Kidney (tissue), 14 donors: ENCODE data around the gene OGFRL1. TPM values are rescaled to one million over a fixed set of nuclear protein-coding genes. Genes with fewer than 3 reads are reported as not detected.

Experiments
- DNase-seq, 5 donors: peaks; one replicate each; pipeline ENCODE4 v3.0.0-alpha.2; 2013 to 2020
- FAIRE-seq: peaks from 2 replicates; lab custom pipeline; 2012; peaks lifted over from hg19 to GRCh38; lab: Jason Lieb, UNC
- H3K27ac ChIP-seq, 2 donors: one replicate each; pipeline ENCODE4 v1.7.0; 2013; ENCODE audit warnings: low read depth in 2 of 2, low read length in 2 of 2, inconsistent platforms in 1 of 2
- H3K27me3 ChIP-seq: one replicate; pipeline ENCODE4 v1.7.1; 2013; ENCODE audit warnings: low read length, inconsistent platforms; ENCODE audit not compliant: control insufficient read depth, insufficient read depth
- H3K36me3 ChIP-seq, 3 donors: one replicate each; pipeline versions ENCODE4 v1.7.0 to v1.7.1; 2013; ENCODE audit warnings: low read length in 3 of 3, control low read depth in 1 of 3, inconsistent platforms in 1 of 3; ENCODE audit not compliant: insufficient read depth in 3 of 3, control insufficient read depth in 2 of 3
- H3K4me1 ChIP-seq, 3 donors: one replicate each; pipeline versions ENCODE4 v1.7.0 to v1.7.1; 2013; ENCODE audit warnings: low read length in 3 of 3, inconsistent platforms in 1 of 3, low read depth in 1 of 3; ENCODE audit not compliant: control insufficient read depth in 2 of 3, insufficient read depth in 2 of 3
- H3K4me3 ChIP-seq, 3 donors: one replicate each; pipeline versions ENCODE4 v1.7.0 to v1.8.1; 2013; ENCODE audit warnings: low read length in 3 of 3, control low read depth in 1 of 3, inconsistent platforms in 1 of 3
- H3K9ac ChIP-seq, 3 donors: one replicate each; pipeline versions ENCODE4 v1.7.0 to v1.7.1; 2013; ENCODE audit warnings: low read length in 3 of 3, control low read depth in 1 of 3, inconsistent platforms in 1 of 3
- H3K9me3 ChIP-seq, 3 donors: one replicate each; pipeline versions ENCODE4 v1.7.0 to v1.7.1; 2013; ENCODE audit warnings: low read length in 3 of 3, control low read depth in 1 of 3, inconsistent platforms in 1 of 3; ENCODE audit not compliant: control insufficient read depth in 2 of 3, insufficient read depth in 1 of 3
- CTCF ChIP-seq: IDR thresholded peaks from 3 replicates; pipeline ENCODE4 v1.5.1; 2012; ENCODE audit warnings: mild to moderate bottlenecking, moderate library complexity, borderline replicate concordance; ENCODE audit not compliant: insufficient read depth; ENCODE audit errors: extremely low read depth
- intact Hi-C: fragments of 100-400 bp; cut with DNase I; formaldehyde crosslinking; loops from one replicate; pipeline ENCODE4 v1.11.1; 2022
- polyA plus RNA-seq: library from polyadenylated mRNA; stranded (reverse); fragments of 350-450 nt; fragmentation: Illumina TruSeq; extraction: RNeasy Lipid Tissue Mini Kit (QIAGEN cat#74804); gene quantifications from one replicate; pipeline ENCODE4 v1.2.3, GENCODE V29; 2014; ENCODE audit warnings: low read depth, low replicate concordance; ENCODE audit not compliant: insufficient read depth
- total RNA-seq: library from RNA; stranded (reverse); fragmentation: NEBNext Ultra II Directional; extraction: Animal tissue kit (Norgen Biotek cat#: 25700); gene quantifications from one replicate; pipeline ENCODE4 v1.2.1, GENCODE V29; 2021
- donor health status: control.
- donor health status: control.
- donor health status: control.
- donor health status: control.
- donor health status: control.
- donor health status: DM: yes; HTN: yes; CAD: no.
- donor health status: Normal renal cell carcinoma (clear cell type).

The OGFRL1 gene
- total and polyA plus RNA-seq, 2 donors from 2014 or later, result 3.6 to 16.0 TPM

- TF ChIP-seq CTCF, result no peak
- Histone ChIP-seq H3K4me3 (no peak overlapping the region), H3K27me3 (no peaks in the 10 kb centered on the region), H3K9ac (no peak overlapping the region), H3K9me3 (peaks cover 0 to 3% (median 0%) of the 10 kb centered on the region in 3 donors), H3K36me3 (peaks cover 0 to 2% (median 0%) of the 10 kb centered on the region in 3 donors), H3K4me1 (peaks cover 0 to 8% (median 2%) of the 10 kb centered on the region in 3 donors), H3K27ac (no peak overlapping the region)
- peak; percentile 37 for FAIRE-seq
- DNase-seq, result no peak
- intact Hi-C loops, result no loop called here
Observed at GRCh38 chr6:71338540-71339316, 50.1 kb downstream of the OGFRL1 start.

GRCh38 chr6:71342772-71343171, 54.2 kb downstream of the OGFRL1 start:
- H3K4me1 ChIP-seq, result peaks cover 0 to 8% (median 0%) of the 10 kb centered on the region in 3 donors
- no peak for TF ChIP-seq CTCF
- H3K4me3 ChIP-seq, result no peak overlapping the region
- FAIRE-seq (no peak), DNase-seq (no peak)
- no peak overlapping the region for H3K27ac ChIP-seq
- no peaks in the 10 kb centered on the region for H3K9me3 ChIP-seq
- intact Hi-C loops, result loop anchor here (10.0 kb wide), 1 partner anchor 148 kb away; no protein-coding TSS in a partner anchor
- H3K9ac ChIP-seq, result no peak overlapping the region
- H3K27me3 ChIP-seq, result no peaks in the 10 kb centered on the region
- peaks cover 0 to 9% (median 3%) of the 10 kb centered on the region in 3 donors for H3K36me3 ChIP-seq

GRCh38 chr6:71345476-71346333, 57.1 kb downstream of the OGFRL1 start:
- Histone ChIP-seq H3K27me3 (no peaks in the 10 kb centered on the region), H3K9me3 (no peaks in the 10 kb centered on the region), H3K9ac (no peak overlapping the region), H3K27ac (no peak overlapping the region), H3K36me3 (peaks cover 0 to 9% (median 2%) of the 10 kb centered on the region in 3 donors), H3K4me1 (peaks cover 0 to 14% (median 0%) of the 10 kb centered on the region in 3 donors), H3K4me3 (no peak overlapping the region)
- FAIRE-seq (no peak), DNase-seq (peak in 1 of 5 donors; percentile 16)
- no peak for TF ChIP-seq CTCF
- intact Hi-C loops, result loop anchor here (10.0 kb wide), 1 partner anchor 151 kb away; no protein-coding TSS in a partner anchor
